GM12878 (cell line): ENCODE results near the gene AK5. TPM values are rescaled to one million over a fixed set of nuclear protein-coding genes. Genes with fewer than 3 reads are reported as not detected.

ENCODE experiments used
- ATAC-seq: fragments of 200-7000 bp; cut with Tn5 transposase; 3 replicates; pipeline ENCODE4 v1.9.1; 2020; ENCODE audit warnings: mild to moderate bottlenecking, moderate library complexity
- BruUV-seq: library from RNA; stranded (reverse); fragments of 400-500 nt; replicated peaks from 2 replicates; lab custom pipeline; 2021; lab: Mats Ljungman, UMichigan
- CTCF ChIA-PET: fragments of 300-600 bp; sonication (Branson Sonifier 250); formaldehyde crosslinking; extraction: SDS; loops from one replicate; lab custom pipeline; 2021; ENCODE audit warnings: inconsistent platforms; lab: Yijun Ruan, JAX
- POLR2A ChIA-PET: fragments of 350-600 bp; formaldehyde crosslinking; extraction: SDS; loops from one replicate; lab custom pipeline; 2021; ENCODE audit warnings: inconsistent platforms; lab: Charles Lee
- RAD21 ChIA-PET: fragments of 300-600 bp; sonication (Branson Sonifier 250); formaldehyde crosslinking; loops from one replicate; lab custom pipeline; 2023; ENCODE audit warnings: antibody characterized with exemption; ENCODE audit not compliant: unreplicated experiment; lab: Charles Lee
- SMC1A ChIA-PET: fragments of 300-600 bp; sonication (Branson Sonifier 250); formaldehyde crosslinking; loops from one replicate; lab custom pipeline; 2023; ENCODE audit not compliant: unreplicated experiment, uncharacterized antibody; lab: Charles Lee
- DNase-seq: peaks from one replicate; pipeline ENCODE4 v3.0.0-alpha.2; 2011; ENCODE audit warnings: low read depth, low spot score
- FAIRE-seq: peaks from 3 replicates; lab custom pipeline; 2011; peaks lifted over from hg19 to GRCh38; lab: Jason Lieb, UNC
- H2AFZ ChIP-seq: 2 replicates; pipeline ENCODE4 v1.6.0; 2011; ENCODE audit warnings: low read depth, low read length, control low read depth; ENCODE audit not compliant: control insufficient read depth
- H3K27ac ChIP-seq: 2 replicates; pipeline ENCODE4 v1.5.1; 2011; ENCODE audit warnings: control low read depth; ENCODE audit not compliant: control insufficient read depth, insufficient read depth
- H3K27me3 ChIP-seq, 2 experiments: replicated peaks in 1 of 2; 2 replicates each; pipeline versions ENCODE4 v1.6.0 to v1.6.1; 2011; ENCODE audit warnings: low read length in 1 of 2; ENCODE audit not compliant: control insufficient read depth in 2 of 2, insufficient read depth in 2 of 2
- H3K36me3 ChIP-seq, 2 experiments: 2 replicates each; pipeline ENCODE4 v1.5.1; 2011; ENCODE audit warnings: low read length in 1 of 2; ENCODE audit not compliant: control insufficient read depth in 2 of 2, insufficient read depth in 2 of 2
- H3K4me1 ChIP-seq: 2 replicates; pipeline ENCODE4 v1.6.1; 2011; ENCODE audit warnings: mild to moderate bottlenecking, low read length, moderate library complexity, mixed read lengths; ENCODE audit not compliant: control insufficient read depth, insufficient read depth
- H3K4me2 ChIP-seq: 2 replicates; pipeline ENCODE4 v1.6.0; 2011; ENCODE audit warnings: control low read depth; ENCODE audit not compliant: control insufficient read depth, insufficient read depth
- H3K4me3 ChIP-seq: fragments of 200-600 bp; sonication (generic); 2 replicates; pipeline ENCODE4 v1.5.1; 2016
- H3K79me2 ChIP-seq: 2 replicates; pipeline ENCODE4 v1.6.0; 2011; ENCODE audit warnings: low read length; ENCODE audit not compliant: control insufficient read depth, insufficient read depth
- H3K9ac ChIP-seq: 2 replicates; pipeline ENCODE4 v1.8.0; 2011; ENCODE audit warnings: low read length, control low read depth, mixed read lengths; ENCODE audit not compliant: control insufficient read depth, insufficient read depth
- H3K9me3 ChIP-seq: replicated peaks from 3 replicates; pipeline ENCODE4 v1.5.1; 2011; ENCODE audit warnings: mild to moderate bottlenecking, low read length; ENCODE audit not compliant: control insufficient read depth, insufficient read depth
- H4K20me1 ChIP-seq: 2 replicates; pipeline ENCODE4 v1.6.0; 2011; ENCODE audit not compliant: control insufficient read depth, insufficient read depth
- BMI1 ChIP-seq: fragments of 450-650 bp; IDR thresholded peaks from 2 replicates; pipeline ENCODE4 v1.6.1; 2016; ENCODE audit warnings: mild to moderate bottlenecking, moderate library complexity, borderline replicate concordance
- CTCF ChIP-seq, 3 experiments: IDR thresholded peaks in 2 of 3; conservative IDR thresholded peaks in 1 of 3; 2 replicates each; pipeline ENCODE4 v1.5.1; 2011; ENCODE audit warnings: low read depth in 3 of 3, low read length in 3 of 3, mild to moderate bottlenecking in 3 of 3, control low read depth in 2 of 3, moderate library complexity in 2 of 3, inconsistent platforms in 1 of 3, mixed read lengths in 1 of 3; ENCODE audit not compliant: control insufficient read depth in 2 of 3, insufficient read depth in 1 of 3; ENCODE audit errors: extremely low read depth in 1 of 3
- ESRRA ChIP-seq: IDR thresholded peaks from 2 replicates; pipeline ENCODE4 v1.6.1; 2012; ENCODE audit warnings: mild to moderate bottlenecking, low read length, improper control_type of control experiment
- EZH2 ChIP-seq: IDR thresholded peaks from 2 replicates; pipeline ENCODE4 v1.6.1; 2012; ENCODE audit warnings: low read depth, mild to moderate bottlenecking, control low read depth, inconsistent platforms, low read length, borderline replicate concordance; ENCODE audit not compliant: control insufficient read depth
- HDAC6 ChIP-seq: fragments of 200-600 bp; sonication (generic); IDR thresholded peaks from one replicate; pipeline ENCODE4 v1.8.0; 2017; ENCODE audit warnings: antibody characterized with exemption; ENCODE audit not compliant: unreplicated experiment
- MLLT1 ChIP-seq: fragments of 450-650 bp; IDR thresholded peaks from 2 replicates; pipeline ENCODE4 v1.6.1; 2016; ENCODE audit warnings: mild to moderate bottlenecking
- NFIC ChIP-seq: IDR thresholded peaks from 2 replicates; pipeline ENCODE4 v1.6.1; 2012; ENCODE audit warnings: low read depth, mild to moderate bottlenecking, inconsistent platforms, low read length, moderate library complexity
- NR2C1 ChIP-seq: fragments of 450-650 bp; IDR thresholded peaks from 2 replicates; pipeline ENCODE4 v1.6.1; 2017; ENCODE audit warnings: antibody characterized with exemption, mild to moderate bottlenecking, moderate library complexity
- NR2C2 ChIP-seq: IDR thresholded peaks from 2 replicates; pipeline ENCODE4 v1.6.1; 2011; ENCODE audit warnings: borderline replicate concordance, low read depth; ENCODE audit not compliant: control insufficient read depth, insufficient read length
- RUNX3 ChIP-seq: IDR thresholded peaks from 2 replicates; pipeline ENCODE4 v1.6.1; 2012; ENCODE audit warnings: low read length, inconsistent platforms
- SKIL ChIP-seq: fragments of 450-650 bp; IDR thresholded peaks from 2 replicates; pipeline ENCODE4 v1.6.1; 2017; ENCODE audit warnings: mild to moderate bottlenecking, low read depth, inconsistent platforms; ENCODE audit not compliant: poor library complexity, severe bottlenecking
- SPI1 ChIP-seq: IDR thresholded peaks from 2 replicates; pipeline ENCODE4 v1.6.1; 2011; ENCODE audit warnings: low read depth, mild to moderate bottlenecking, low read length, moderate library complexity, borderline replicate concordance; ENCODE audit not compliant: insufficient read depth
- SREBF1 ChIP-seq: IDR thresholded peaks from 2 replicates; pipeline ENCODE4 v1.6.1; 2012; ENCODE audit warnings: mild to moderate bottlenecking, low read length
- STAT1 ChIP-seq: fragments of 450-650 bp; conservative IDR thresholded peaks from 2 replicates; pipeline ENCODE4 v1.6.1; 2014; ENCODE audit warnings: antibody characterized with exemption, mild to moderate bottlenecking
- SUZ12 ChIP-seq: fragments of 200-600 bp; sonication (generic); IDR thresholded peaks from one replicate; pipeline ENCODE4 v1.6.1; 2018; ENCODE audit warnings: antibody characterized with exemption, mild to moderate bottlenecking; ENCODE audit not compliant: unreplicated experiment
- WRNIP1 ChIP-seq: IDR thresholded peaks from 2 replicates; pipeline ENCODE4 v1.6.1; 2011; ENCODE audit warnings: low read depth, low read length, improper control_type of control experiment, borderline replicate concordance
- WGBS: methylation state at CpG from one replicate; pipeline ENCODE4 v1.1.6; 2016; ENCODE audit warnings: low lambda C conversion rate; ENCODE audit not compliant: insufficient replicate concordance, insufficient coverage; ENCODE audit errors: missing lambda C conversion rate; 5-methylcytosine and 5-hydroxymethylcytosine counted together
- in situ Hi-C: fragments of 300-500 bp; cut with MboI; formaldehyde crosslinking; loops from 9 replicates; pipeline ENCODE4 v1.14.3; 2018; ENCODE audit warnings: mixed read lengths
- intact Hi-C: fragments of 100-400 bp; cut with micrococcal nuclease; formaldehyde crosslinking; loops from one replicate; pipeline ENCODE4 v1.14.2; 2022; ENCODE audit not compliant: unreplicated experiment
- polyA plus RNA-seq, 11 experiments: library from polyadenylated mRNA; depleted of rRNA in 4 of 11; unstranded in 6 of 11; stranded (reverse) in 5 of 11; fragments of >200 nt; fragmentation: Nextera tagmentation in 4 of 11; fragmentation: Illumina TruSeq in 1 of 11; extraction: Ambion mirVana in 4 of 11; extraction: Trizol in 1 of 11; gene quantifications; 1 replicate in 1 of 11; 2 replicates in 10 of 11; pipeline versions ENCODE4 v1.2.1 to v1.2.3, GENCODE V29; 2011 to 2016; ENCODE audit warnings: inconsistent platforms in 2 of 11, missing spikeins in 2 of 11, low read depth in 1 of 11
- total RNA-seq, 4 experiments: library from RNA; depleted of rRNA in 3 of 4; stranded (reverse); fragments of >200 nt in 3 of 4; fragmentation: Illumina TruSeq in 1 of 4; extraction: Trizol in 1 of 4; gene quantifications; 2 replicates each; pipeline versions ENCODE4 v1.2.1 to v1.2.3, GENCODE V29; 2013 to 2021
- TF ChIP-seq, protein P1 (sequence below): IDR thresholded peaks from 2 replicates; pipeline ENCODE4 v1.6.1; 2011; ENCODE audit warnings: borderline replicate concordance, low read depth, mild to moderate bottlenecking, moderate library complexity, mixed read lengths, low read length; ENCODE audit not compliant: insufficient read depth; ENCODE audit errors: extremely low read length
- TF ChIP-seq, protein P2 (sequence below): IDR thresholded peaks from 2 replicates; pipeline ENCODE4 v1.6.1; 2011; ENCODE audit warnings: low read depth, mild to moderate bottlenecking, low read length, moderate library complexity, borderline replicate concordance; ENCODE audit errors: extremely low read depth

AK5 gene
- total and polyA plus RNA-seq, 10 of the 15 experiments (the other 5 are each of a cell fraction or from before 2014, with no cell fraction given): 0.08 to 0.33 TPM; not detected in 8

- ChIA-PET SMC1A (no interaction called here), CTCF (no interaction called here), POLR2A (no interaction called here), RAD21 (no interaction called here)
- intact Hi-C loops (no loop called here), in situ Hi-C loops (no loop called here)
- no peak for ATAC-seq
- Histone ChIP-seq H2AFZ (no peak overlapping the region), H3K79me2 (no peaks in the 10 kb centered on the region), H3K9ac (no peak overlapping the region), H3K4me3 (no peak overlapping the region), H3K4me2 (no peak overlapping the region), H3K9me3 (no peaks in the 10 kb centered on the region), H4K20me1 (no peaks in the 10 kb centered on the region), H3K27me3 (no peaks in the 10 kb centered on the region), H3K36me3 (no peaks in the 10 kb centered on the region), H3K4me1 (no peaks in the 10 kb centered on the region), H3K27ac (no peak overlapping the region)
- no peak for DNase-seq
- 0% methylated on average over 1 of the region's 1 CpG for WGBS
- FAIRE-seq: no peak
- no TSS peak for BruUV-seq
- TF ChIP-seq WRNIP1 (no peak), NFIC (no peak), BMI1 (no peak), CTCF (IDR thresholded peaks at IDR 0.05 in 2 of 3, conservative IDR thresholded peaks at IDR 0.05 in 1 of 3; ENCODE audit: control insufficient read depth in 2 of 3, extremely low read depth in 1 of 3, insufficient read depth in 1 of 3, low read depth in 3 of 3, low read length in 3 of 3) (no peak), SREBF1 (no peak), SUZ12 (no peak), EZH2 (no peak), HDAC6 (no peak), SKIL (no peak), RUNX3 (no peak), MLLT1 (no peak), NR2C1 (no peak), ESRRA (no peak), STAT1 (no peak), SPI1 (no peak), NR2C2 (no peak)
- TF ChIP-seq, protein P1, sequence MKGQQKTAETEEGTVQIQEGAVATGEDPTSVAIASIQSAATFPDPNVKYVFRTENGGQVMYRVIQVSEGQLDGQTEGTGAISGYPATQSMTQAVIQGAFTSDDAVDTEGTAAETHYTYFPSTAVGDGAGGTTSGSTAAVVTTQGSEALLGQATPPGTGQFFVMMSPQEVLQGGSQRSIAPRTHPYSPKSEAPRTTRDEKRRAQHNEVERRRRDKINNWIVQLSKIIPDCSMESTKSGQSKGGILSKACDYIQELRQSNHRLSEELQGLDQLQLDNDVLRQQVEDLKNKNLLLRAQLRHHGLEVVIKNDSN: no peak
- TF ChIP-seq, protein P2, sequence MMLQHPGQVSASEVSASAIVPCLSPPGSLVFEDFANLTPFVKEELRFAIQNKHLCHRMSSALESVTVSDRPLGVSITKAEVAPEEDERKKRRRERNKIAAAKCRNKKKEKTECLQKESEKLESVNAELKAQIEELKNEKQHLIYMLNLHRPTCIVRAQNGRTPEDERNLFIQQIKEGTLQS: no peak
Observed at GRCh38 chr1:77339326-77339725, 57.5 kb downstream of the AK5 start.
